A673 (cell line): ENCODE data around the gene DDX51.

Experiments used
- CTCF ChIP-seq: fragments of 300-800, 200-600 bp; sonication (generic); conservative IDR thresholded peaks from 2 replicates; pipeline ENCODE4 v1.5.1; 2017; ENCODE audit warnings: low read depth, mild to moderate bottlenecking, antibody characterized with exemption, low read length, moderate library complexity, mixed read lengths
- EZH2 ChIP-seq: fragments of 200-600 bp; sonication (generic); IDR thresholded peaks from 2 replicates; pipeline ENCODE4 v1.6.1; 2017; ENCODE audit warnings: borderline replicate concordance, low read depth, mild to moderate bottlenecking, mixed read lengths, antibody characterized with exemption, low read length; ENCODE audit not compliant: poor library complexity, severe bottlenecking

GRCh38 chr12:132170637-132171292 lies 26.6 kb upstream of the DDX51 start:
- TF ChIP-seq CTCF = no peak
- TF ChIP-seq EZH2 = no peak
